ENCODE measurements around the gene PRIMPOL.
"Not testable (repeated sequence)": the region's sequence is repeated elsewhere in the genome, so short reads cannot be mapped to it uniquely, and the experiment has no call there.

PRIMPOL gene

GRCh38 chr4:184649026-184649970 is at the start of gene PRIMPOL, which contains the start of gene CASP3:
TSS of gene PRIMPOL (plus strand) at chr4:184649738. CDS start at chr4:184657141, 7,403 bp downstream.
TSS of gene CASP3 (minus strand) at chr4:184649447. CDS start at chr4:184638453, 10,994 bp downstream.
- DNase-seq, result peak; percentile 98

- DNase-seq, result peak; percentile 37
Measured at GRCh38 chr4:184600982-184601381, 48.6 kb upstream of the PRIMPOL start.

GRCh38 chr4:184602857-184603256 is 46.7 kb upstream of the PRIMPOL start:
- DNase-seq, result not testable (repeated sequence)

- not testable (repeated sequence) for DNase-seq
Measured at GRCh38 chr4:184607429-184607828, 42.1 kb upstream of the PRIMPOL start.

GRCh38 chr4:184612074-184612473 is 37.5 kb upstream of the PRIMPOL start:
- no peak for DNase-seq

- no peak for DNase-seq
Measured at GRCh38 chr4:184613405-184613804, 36.1 kb upstream of the PRIMPOL start.

- no peak for DNase-seq
Measured at GRCh38 chr4:184614509-184614908, 35.0 kb upstream of the PRIMPOL start.

GRCh38 chr4:184616168-184616567 is 33.4 kb upstream of the PRIMPOL start:
- not testable (repeated sequence) for DNase-seq

- DNase-seq, result no peak
Measured at GRCh38 chr4:184616633-184617551, 32.6 kb upstream of the PRIMPOL start.

GRCh38 chr4:184617600-184618196 is 31.8 kb upstream of the PRIMPOL start:
- DNase-seq, result peak; percentile 72

GRCh38 chr4:184620212-184620867 is 29.2 kb upstream of the PRIMPOL start:
- no peak for DNase-seq

- no peak for DNase-seq
Measured at GRCh38 chr4:184621518-184621917, 28.0 kb upstream of the PRIMPOL start.

- DNase-seq, result not testable (repeated sequence)
Measured at GRCh38 chr4:184624504-184624903, 25.0 kb upstream of the PRIMPOL start.

GRCh38 chr4:184624972-184625554 is 24.5 kb upstream of the PRIMPOL start:
- DNase-seq, result no peak

- DNase-seq, result peak; percentile 35
Measured at GRCh38 chr4:184625783-184626596, 23.5 kb upstream of the PRIMPOL start.

GRCh38 chr4:184628103-184628502 is 21.4 kb upstream of the PRIMPOL start:
- no peak for DNase-seq

GRCh38 chr4:184632842-184633241 is 16.7 kb upstream of the PRIMPOL start:
- no peak for DNase-seq

GRCh38 chr4:184635381-184635780 is 14.2 kb upstream of the PRIMPOL start:
- DNase-seq, result no peak

GRCh38 chr4:184636144-184636543 is 13.4 kb upstream of the PRIMPOL start:
- no peak for DNase-seq

- no peak for DNase-seq
Measured at GRCh38 chr4:184636897-184637296, 12.6 kb upstream of the PRIMPOL start.

- no peak for DNase-seq
Measured at GRCh38 chr4:184641022-184641421, 8.5 kb upstream of the PRIMPOL start.

Data from hematopoietic multipotent progenitor cell treated with erythropoietin and hydrocortisone succinate and interleukin-3 and kit ligand, for 4 days (in vitro differentiated cells).